Lower lobe of right lung (tissue), 2 donors: ENCODE results near the gene ARL2BP. TPM values are rescaled to one million over a fixed set of nuclear protein-coding genes. Genes with fewer than 3 reads are reported as not detected.

ENCODE experiments used
- ATAC-seq, 2 donors: fragments of 200-7000 bp; cut with Tn5 transposase; one replicate each; pipeline ENCODE4 v1.9.1; 2020 to 2022; ENCODE audit warnings: mild to moderate bottlenecking in 2 of 2, moderate library complexity in 2 of 2
- DNase-seq: peaks from one replicate; pipeline ENCODE4 v3.0.0-alpha.2; 2020
- H3K27ac ChIP-seq: fragments of 200-600 bp; one replicate; pipeline ENCODE4 v1.8.0; 2022
- H3K27me3 ChIP-seq: fragments of 200-600 bp; one replicate; pipeline ENCODE4 v1.8.0; 2022; ENCODE audit warnings: low read depth
- H3K36me3 ChIP-seq: fragments of 200-600 bp; one replicate; pipeline ENCODE4 v1.8.0; 2022; ENCODE audit warnings: mild to moderate bottlenecking
- H3K4me1 ChIP-seq: fragments of 200-600 bp; one replicate; pipeline ENCODE4 v1.8.0; 2022
- H3K4me3 ChIP-seq: fragments of 200-600 bp; one replicate; pipeline ENCODE4 v1.8.0; 2022; ENCODE audit warnings: mild to moderate bottlenecking
- H3K9me3 ChIP-seq: fragments of 200-600 bp; one replicate; pipeline ENCODE4 v1.8.0; 2022
- intact Hi-C: fragments of 100-400 bp; cut with DNase I; formaldehyde crosslinking; loops from one replicate; pipeline ENCODE4 v1.11.0; 2022
- total RNA-seq: library from RNA; stranded (reverse); fragmentation: NEBNext Ultra II Directional; extraction: Animal tissue kit (Norgen Biotek cat#: 25700); gene quantifications from one replicate; pipeline ENCODE4 v1.2.1, GENCODE V29; 2021
- TF ChIP-seq, protein P1 (sequence below): fragments of 200-600 bp; IDR thresholded peaks from one replicate; pipeline ENCODE4 v1.8.0; 2022; ENCODE audit warnings: antibody characterized with exemption, mild to moderate bottlenecking
- donor health status: DM: no; HTN: yes; CAD: no; lungs with severe emphysema.

The ARL2BP gene
- total RNA-seq, 1 donor from 2014 or later: 58.1 TPM

DNA sequence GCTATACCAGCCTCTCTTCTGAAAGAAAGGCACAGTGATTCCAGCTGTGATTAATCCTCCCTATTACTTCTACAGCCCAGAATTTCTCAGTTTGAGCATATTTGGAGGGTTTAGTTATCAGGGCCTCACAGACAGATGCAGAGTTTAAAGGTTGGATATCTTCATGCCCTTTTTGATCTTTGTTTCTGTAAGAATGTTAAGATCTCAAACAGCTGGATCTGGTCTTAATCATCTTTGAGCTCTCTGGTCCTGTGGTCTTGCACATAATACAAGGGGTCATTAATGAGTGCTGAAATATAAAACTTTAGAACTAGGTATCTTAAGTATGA is 9.1 kb upstream of the ARL2BP start:
- TF ChIP-seq, protein P1, sequence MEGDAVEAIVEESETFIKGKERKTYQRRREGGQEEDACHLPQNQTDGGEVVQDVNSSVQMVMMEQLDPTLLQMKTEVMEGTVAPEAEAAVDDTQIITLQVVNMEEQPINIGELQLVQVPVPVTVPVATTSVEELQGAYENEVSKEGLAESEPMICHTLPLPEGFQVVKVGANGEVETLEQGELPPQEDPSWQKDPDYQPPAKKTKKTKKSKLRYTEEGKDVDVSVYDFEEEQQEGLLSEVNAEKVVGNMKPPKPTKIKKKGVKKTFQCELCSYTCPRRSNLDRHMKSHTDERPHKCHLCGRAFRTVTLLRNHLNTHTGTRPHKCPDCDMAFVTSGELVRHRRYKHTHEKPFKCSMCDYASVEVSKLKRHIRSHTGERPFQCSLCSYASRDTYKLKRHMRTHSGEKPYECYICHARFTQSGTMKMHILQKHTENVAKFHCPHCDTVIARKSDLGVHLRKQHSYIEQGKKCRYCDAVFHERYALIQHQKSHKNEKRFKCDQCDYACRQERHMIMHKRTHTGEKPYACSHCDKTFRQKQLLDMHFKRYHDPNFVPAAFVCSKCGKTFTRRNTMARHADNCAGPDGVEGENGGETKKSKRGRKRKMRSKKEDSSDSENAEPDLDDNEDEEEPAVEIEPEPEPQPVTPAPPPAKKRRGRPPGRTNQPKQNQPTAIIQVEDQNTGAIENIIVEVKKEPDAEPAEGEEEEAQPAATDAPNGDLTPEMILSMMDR: no peak
- H3K27me3 ChIP-seq: no peaks in the 10 kb centered on the region
- H3K27ac ChIP-seq: no peak overlapping the region
- no peak for ATAC-seq
- H3K36me3 ChIP-seq: peaks cover 90% of the 10 kb centered on the region
- intact Hi-C loops: no loop called here
- no peaks in the 10 kb centered on the region for H3K9me3 ChIP-seq
- H3K4me3 ChIP-seq: no peak overlapping the region
- no peak for DNase-seq
- H3K4me1 ChIP-seq: peaks cover 11% of the 10 kb centered on the region

DNA sequence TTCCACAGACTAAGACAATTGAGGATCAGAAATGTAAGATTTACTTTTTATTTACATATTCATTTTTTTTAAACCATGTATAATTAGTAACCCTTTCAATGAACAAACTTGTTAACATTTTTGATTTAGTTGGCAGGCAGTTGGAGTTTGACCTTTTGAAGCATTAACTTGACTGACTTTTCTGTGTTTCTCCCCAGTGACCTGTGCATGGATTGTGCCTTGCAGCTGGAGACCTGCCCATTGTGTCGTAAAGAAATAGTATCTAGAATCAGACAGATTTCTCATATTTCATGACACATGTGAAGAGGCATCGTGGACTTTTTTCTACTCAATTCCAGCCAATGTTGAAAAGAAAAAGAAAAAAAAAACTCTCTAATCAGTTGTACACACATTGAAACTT is 6.4 kb upstream of the ARL2BP start:
- peaks cover 63% of the 10 kb centered on the region for H3K36me3 ChIP-seq
- no peak overlapping the region for H3K4me3 ChIP-seq
- H3K9me3 ChIP-seq: no peaks in the 10 kb centered on the region
- H3K4me1 ChIP-seq: peaks cover 11% of the 10 kb centered on the region
- DNase-seq: no peak
- intact Hi-C loops: no loop called here
- H3K27ac ChIP-seq: no peak overlapping the region
- TF ChIP-seq, protein P1: no peak
- H3K27me3 ChIP-seq: no peaks in the 10 kb centered on the region
- no peak for ATAC-seq

DNA sequence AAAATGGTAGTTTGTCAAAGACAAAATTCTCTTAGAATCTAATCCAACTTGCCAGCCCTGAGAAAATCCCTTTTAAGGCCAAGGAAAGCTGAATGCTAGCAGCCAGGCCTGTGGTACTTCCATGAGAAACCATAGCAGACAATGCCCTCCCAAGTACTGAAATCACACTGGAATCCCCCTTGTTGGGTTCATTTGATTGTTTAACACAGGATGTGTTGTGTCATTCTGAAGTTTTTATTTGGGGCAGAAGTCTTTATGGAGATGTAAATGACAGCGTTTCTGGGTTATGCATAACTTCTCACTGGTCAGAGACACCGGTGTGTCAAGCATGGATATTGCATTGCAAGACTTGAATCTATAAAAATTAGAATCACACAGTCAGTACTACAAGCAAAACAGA is 6.0 kb upstream of the ARL2BP start:
- Histone ChIP-seq H3K36me3 (peaks cover 59% of the 10 kb centered on the region), H3K9me3 (no peaks in the 10 kb centered on the region), H3K27ac (no peak overlapping the region), H3K4me1 (peaks cover 11% of the 10 kb centered on the region), H3K4me3 (no peak overlapping the region), H3K27me3 (no peaks in the 10 kb centered on the region)
- DNase-seq (no peak), ATAC-seq (no peak)
- intact Hi-C loops: no loop called here
- TF ChIP-seq, protein P1: no peak

DNA sequence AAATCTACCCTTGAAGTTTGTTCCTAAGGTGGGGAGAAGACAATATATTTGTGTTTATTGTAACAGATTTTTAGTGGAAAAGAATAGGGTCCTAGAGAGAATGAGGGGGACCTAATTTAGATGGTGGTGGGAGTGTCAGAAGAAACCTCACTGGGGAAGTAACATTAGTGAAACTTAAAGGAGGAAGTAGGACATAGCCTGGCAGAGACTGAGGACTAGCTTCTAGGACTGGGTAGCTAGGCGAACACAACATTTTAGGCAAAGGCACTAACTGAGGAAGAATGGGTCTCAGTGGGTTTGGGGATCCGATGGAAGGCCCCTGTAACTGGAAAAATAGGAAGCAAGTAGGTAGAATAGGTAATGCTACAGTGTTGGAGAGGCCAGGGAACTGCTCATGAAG is 4.2 kb upstream of the ARL2BP start:
- TF ChIP-seq, protein P1: no peak
- no peaks in the 10 kb centered on the region for H3K9me3 ChIP-seq
- peaks cover 43% of the 10 kb centered on the region for H3K36me3 ChIP-seq
- H3K4me3 ChIP-seq: no peak overlapping the region
- DNase-seq: no peak
- H3K27ac ChIP-seq: peak overlapping the region; percentile 14
- intact Hi-C loops: no loop called here
- H3K27me3 ChIP-seq: no peaks in the 10 kb centered on the region
- H3K4me1 ChIP-seq: peaks cover 5% of the 10 kb centered on the region
- no peak for ATAC-seq

DNA sequence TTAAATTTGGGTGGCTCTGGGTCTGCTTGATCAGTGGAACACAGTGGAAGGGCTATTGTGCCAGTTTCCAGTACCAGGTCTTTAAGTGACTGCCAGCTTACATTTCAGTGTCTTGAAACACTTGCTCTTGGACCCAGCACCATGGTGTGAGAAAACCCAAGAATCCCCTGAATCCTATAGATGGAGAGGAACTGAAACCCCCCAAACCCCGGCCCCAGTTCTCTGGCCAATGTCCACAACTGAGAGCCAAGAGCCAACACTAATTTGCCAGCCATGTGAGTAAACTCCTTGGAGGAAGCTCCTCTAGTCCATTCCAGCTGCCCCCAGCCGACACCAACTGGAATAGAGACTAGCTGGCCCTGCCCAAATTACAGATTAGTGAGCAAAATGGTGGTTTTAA is 2.4 kb upstream of the ARL2BP start:
- Histone ChIP-seq H3K27ac (no peak overlapping the region), H3K9me3 (no peaks in the 10 kb centered on the region), H3K4me3 (no peak overlapping the region), H3K36me3 (peaks cover 39% of the 10 kb centered on the region), H3K27me3 (no peaks in the 10 kb centered on the region), H3K4me1 (peaks cover 13% of the 10 kb centered on the region)
- ATAC-seq (no peak), DNase-seq (no peak)
- TF ChIP-seq, protein P1: no peak
- intact Hi-C loops: no loop called here

DNA sequence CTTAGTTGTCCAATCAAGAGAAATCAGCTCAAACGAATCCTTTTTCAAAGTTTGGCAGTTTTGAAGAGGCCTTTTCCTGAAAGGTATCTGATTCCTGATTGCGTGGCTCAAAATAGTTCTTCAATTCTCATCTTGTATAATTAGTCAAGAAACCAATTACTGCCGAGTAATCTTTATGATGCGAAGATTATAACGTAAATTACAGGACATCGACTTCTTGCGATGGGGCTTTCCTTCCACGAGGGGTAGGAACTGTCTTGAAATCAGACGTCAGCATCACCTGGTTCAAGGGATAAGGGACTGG is 644 bp upstream of the ARL2BP start:
- Histone ChIP-seq H3K4me3 (peak overlapping the region; percentile 70), H3K27ac (peak overlapping the region; percentile 89), H3K36me3 (peaks cover 41% of the 10 kb centered on the region), H3K4me1 (peaks cover 13% of the 10 kb centered on the region), H3K9me3 (no peaks in the 10 kb centered on the region), H3K27me3 (no peaks in the 10 kb centered on the region)
- ATAC-seq: peak; percentile 31 to 42
- DNase-seq: no peak
- TF ChIP-seq, protein P1: no peak
- intact Hi-C loops: no loop called here
